Measurements from ENCODE around the gene PNPLA2. TPM values are rescaled to one million over a fixed set of nuclear protein-coding genes. Genes with fewer than 3 reads are reported as not detected.

Gene PNPLA2
- total RNA-seq, 4 donors from 2014 or later = 256 to 543 (median 355) TPM

DNA sequence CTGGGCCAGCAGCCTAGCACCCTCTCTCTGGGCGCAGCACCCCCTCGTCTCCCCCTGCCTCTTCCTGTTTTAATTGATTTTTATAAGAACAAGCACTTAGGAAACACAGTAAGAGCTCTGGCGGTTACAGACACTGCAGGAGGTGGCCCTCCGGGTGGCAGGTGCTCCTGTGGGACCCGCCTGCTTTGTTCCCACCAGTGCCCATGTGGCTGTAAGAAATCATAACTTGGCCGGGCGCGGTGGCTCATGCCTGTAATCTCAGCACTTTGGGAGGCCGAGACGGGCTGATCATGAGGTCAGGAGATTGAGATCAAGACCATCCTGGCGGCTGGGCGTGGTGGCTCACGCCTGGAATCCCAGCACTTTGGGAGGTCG lies 42.4 kb downstream of the PNPLA2 start:
- TF ChIP-seq, protein P1, sequence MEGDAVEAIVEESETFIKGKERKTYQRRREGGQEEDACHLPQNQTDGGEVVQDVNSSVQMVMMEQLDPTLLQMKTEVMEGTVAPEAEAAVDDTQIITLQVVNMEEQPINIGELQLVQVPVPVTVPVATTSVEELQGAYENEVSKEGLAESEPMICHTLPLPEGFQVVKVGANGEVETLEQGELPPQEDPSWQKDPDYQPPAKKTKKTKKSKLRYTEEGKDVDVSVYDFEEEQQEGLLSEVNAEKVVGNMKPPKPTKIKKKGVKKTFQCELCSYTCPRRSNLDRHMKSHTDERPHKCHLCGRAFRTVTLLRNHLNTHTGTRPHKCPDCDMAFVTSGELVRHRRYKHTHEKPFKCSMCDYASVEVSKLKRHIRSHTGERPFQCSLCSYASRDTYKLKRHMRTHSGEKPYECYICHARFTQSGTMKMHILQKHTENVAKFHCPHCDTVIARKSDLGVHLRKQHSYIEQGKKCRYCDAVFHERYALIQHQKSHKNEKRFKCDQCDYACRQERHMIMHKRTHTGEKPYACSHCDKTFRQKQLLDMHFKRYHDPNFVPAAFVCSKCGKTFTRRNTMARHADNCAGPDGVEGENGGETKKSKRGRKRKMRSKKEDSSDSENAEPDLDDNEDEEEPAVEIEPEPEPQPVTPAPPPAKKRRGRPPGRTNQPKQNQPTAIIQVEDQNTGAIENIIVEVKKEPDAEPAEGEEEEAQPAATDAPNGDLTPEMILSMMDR (IDR thresholded peaks at IDR 0.05) = no peak
- DNase-seq (ENCODE audit: low spot score) (no peak), ATAC-seq (ENCODE audit: low FRiP score) (no peak)

DNA sequence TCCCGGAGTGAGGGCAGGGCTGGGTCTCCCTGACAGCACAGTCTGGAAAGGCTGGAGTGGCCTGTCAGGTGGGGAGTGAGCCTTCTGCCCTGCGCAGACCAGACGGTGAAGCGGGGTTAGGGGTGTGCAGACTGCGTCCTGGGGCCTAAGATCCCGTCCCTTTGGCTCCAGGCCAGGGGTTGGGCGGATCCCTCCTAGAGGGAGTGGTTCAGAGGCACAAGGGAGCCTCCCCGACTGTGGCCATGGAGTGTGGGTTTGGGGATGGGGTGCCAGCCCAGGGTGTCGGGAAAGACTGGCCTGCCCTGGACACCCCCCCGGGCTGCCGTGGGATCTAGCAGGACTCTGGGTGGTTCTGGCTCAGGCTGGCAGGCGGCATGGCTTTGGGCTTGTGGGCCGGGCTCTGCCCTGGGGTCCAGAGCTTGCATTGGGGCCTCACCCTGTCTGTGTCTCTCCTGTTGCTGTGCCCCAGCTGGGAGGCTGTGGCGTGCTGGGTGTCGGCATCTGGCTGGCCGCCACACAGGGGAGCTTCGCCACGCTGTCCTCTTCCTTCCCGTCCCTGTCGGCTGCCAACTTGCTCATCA lies 43.5 kb downstream of the PNPLA2 start:
- TF ChIP-seq, protein P1 (IDR thresholded peaks at IDR 0.05) = no peak
- ATAC-seq (ENCODE audit: low FRiP score) (no peak), DNase-seq (ENCODE audit: low spot score) (no peak)

DNA sequence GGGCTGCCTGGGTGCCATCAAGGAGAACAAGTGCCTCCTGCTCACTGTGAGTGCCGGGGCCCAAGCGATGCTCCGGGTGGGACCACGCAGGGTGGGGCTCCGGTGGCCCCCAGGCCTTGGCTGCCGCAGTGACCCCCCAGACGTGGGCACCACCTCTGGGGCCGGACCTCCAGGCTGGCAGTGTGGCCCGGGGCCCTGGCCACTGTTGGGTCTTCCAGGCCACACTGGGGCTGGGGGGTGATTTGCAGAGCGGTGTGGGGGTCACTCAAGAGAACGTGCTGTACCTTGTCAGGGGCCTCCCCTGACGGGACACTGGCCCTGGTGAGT lies 43.9 kb downstream of the PNPLA2 start:
- ATAC-seq (ENCODE audit: low FRiP score) (no peak), DNase-seq (ENCODE audit: low spot score) (no peak)
- TF ChIP-seq, protein P1 (IDR thresholded peaks at IDR 0.05) = no peak

DNA sequence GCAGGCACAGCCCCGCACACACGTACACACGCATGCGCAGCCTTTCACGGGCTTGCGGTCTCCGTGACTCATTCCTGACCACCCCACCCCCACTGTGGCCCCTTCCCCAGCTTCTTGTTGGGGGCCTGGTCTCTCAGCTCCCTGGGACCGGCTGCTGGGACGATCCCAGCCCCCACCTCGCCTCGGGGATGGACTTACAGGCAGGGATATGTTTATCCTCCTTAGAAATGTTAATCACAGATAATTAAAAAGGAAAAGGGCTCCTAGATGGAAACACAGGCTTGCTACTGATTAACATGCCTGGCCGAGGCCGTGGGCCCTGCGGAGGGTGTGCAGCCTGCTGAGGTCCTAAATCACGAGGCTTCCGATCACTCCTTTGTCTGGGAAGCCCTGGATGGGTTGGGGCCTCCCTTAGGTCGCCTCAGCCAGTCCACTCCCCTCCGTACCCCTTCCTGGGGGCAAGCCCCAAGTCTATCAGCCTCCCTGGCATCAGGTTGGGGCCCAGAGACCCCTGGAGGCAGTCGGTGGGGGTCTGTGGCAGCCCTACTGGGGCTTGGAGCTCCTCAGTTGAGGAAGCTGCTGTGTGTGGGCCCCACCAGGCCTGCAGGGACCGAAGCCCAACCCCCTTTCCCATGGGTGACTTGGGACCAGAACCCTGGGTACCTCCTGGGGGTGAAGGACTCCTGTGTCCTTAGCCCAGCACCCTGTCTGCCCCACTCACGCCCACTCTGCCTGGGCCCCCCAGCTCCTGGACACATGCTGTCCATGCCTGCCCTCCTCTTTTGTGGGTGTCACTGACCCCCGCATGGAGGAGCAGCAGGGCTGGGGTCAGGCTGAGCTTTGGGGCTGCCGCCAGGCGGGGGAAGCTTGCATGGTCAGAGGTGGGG lies 44.6 kb downstream of the PNPLA2 start:
- TF ChIP-seq, protein P1 (IDR thresholded peaks at IDR 0.05) = no peak
- ATAC-seq (ENCODE audit: low FRiP score) (no peak), DNase-seq (ENCODE audit: low spot score) (no peak)

DNA sequence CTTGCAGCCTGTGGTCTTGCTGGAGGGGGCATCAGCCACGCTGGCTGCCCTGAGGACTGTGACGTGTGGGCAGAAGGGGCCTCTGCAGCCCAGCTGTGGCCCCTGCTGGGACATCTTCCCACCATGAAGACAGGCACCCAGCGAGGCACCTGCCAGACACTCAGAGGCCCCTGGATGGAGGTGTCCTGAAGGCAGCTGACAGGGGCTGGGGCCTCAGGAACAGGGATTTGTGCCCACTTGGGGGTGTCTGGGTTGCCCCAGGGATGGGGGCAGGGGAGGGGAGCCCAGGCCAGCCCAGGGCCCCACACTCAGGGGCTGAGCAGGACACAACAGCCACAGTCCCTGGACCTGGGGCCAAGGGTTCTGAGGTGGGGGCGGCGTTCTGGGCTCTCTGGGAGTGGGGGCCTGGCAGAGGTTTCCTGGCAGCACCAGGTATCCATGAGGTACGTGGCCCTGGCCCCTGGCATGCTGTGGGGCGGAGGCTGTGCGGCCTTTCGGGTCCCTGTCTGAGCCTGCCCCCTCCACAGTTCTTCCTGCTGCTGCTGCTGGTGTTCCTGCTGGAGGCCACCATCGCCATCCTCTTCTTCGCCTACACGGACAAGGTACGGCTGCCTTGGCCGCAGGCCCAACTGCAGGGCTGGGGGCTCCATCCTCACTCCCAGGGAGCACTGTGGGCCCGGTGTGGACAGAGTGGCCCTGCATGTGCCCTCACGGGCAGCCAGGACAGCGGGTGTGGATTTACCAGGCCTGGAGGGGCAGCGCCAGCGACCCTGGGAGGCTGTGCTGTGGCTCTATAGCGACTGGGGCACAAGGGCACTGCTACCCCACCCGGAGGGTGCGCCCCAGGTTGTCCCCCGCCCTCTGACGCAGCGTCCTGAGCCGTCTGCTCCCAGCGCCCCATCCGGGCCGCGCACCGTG lies 45.5 kb downstream of the PNPLA2 start:
- ATAC-seq (ENCODE audit: low FRiP score) (no peak), DNase-seq (ENCODE audit: low spot score) (no peak)
- TF ChIP-seq, protein P1 (IDR thresholded peaks at IDR 0.05) = no peak

DNA sequence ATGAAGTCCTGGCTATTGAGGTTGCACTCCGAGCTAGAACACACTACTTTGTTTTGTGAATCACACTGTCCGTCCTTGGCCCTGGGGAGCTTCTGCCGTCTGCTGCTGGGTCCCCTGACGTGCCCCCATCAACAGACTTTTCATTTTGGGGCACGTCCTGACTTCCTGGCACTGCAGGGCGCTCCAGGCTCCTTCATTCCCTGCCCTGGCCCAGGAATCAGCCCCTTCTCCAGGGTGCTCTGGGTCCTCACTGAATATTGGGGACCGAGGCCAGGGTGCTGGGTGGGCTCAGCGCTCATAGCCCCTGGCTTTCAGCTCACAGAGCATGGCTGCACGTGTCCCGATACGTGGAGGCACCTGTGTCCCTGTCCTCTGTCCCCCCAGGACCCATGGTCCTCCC lies 46.2 kb downstream of the PNPLA2 start:
- TF ChIP-seq, protein P1 (IDR thresholded peaks at IDR 0.05) = no peak
- DNase-seq (ENCODE audit: low spot score) = no peak
- ATAC-seq (ENCODE audit: low FRiP score) = no peak
